ENCODE data around the gene ADGRV1. TPM values are rescaled to one million over a fixed set of nuclear protein-coding genes. Genes with fewer than 3 reads are reported as not detected.
A peak's percentile ranks its signal among the peaks of the same experiment; 100 is the strongest.

The ADGRV1 gene
- total RNA-seq, 1 donor from 2014 or later: 0.69 TPM

GRCh38 chr5:90865180-90865579 is 306.6 kb downstream of the ADGRV1 start:
- no peak overlapping the region for H3K4me3 ChIP-seq (ENCODE audit: low read depth, low read length)
- DNase-seq (ENCODE audit: low read depth): no peak
- no peak for TF ChIP-seq CTCF (conservative IDR thresholded peaks at IDR 0.05; ENCODE audit: low read depth, low read length)

- H3K4me3 ChIP-seq (ENCODE audit: low read depth, low read length): no peak overlapping the region
- no peak for DNase-seq (ENCODE audit: low read depth)
- peak; percentile 48 for TF ChIP-seq CTCF (conservative IDR thresholded peaks at IDR 0.05; ENCODE audit: low read depth, low read length)
These were observed 307.7 kb downstream of the ADGRV1 start for GRCh38 chr5:90866333-90866732.

DNA sequence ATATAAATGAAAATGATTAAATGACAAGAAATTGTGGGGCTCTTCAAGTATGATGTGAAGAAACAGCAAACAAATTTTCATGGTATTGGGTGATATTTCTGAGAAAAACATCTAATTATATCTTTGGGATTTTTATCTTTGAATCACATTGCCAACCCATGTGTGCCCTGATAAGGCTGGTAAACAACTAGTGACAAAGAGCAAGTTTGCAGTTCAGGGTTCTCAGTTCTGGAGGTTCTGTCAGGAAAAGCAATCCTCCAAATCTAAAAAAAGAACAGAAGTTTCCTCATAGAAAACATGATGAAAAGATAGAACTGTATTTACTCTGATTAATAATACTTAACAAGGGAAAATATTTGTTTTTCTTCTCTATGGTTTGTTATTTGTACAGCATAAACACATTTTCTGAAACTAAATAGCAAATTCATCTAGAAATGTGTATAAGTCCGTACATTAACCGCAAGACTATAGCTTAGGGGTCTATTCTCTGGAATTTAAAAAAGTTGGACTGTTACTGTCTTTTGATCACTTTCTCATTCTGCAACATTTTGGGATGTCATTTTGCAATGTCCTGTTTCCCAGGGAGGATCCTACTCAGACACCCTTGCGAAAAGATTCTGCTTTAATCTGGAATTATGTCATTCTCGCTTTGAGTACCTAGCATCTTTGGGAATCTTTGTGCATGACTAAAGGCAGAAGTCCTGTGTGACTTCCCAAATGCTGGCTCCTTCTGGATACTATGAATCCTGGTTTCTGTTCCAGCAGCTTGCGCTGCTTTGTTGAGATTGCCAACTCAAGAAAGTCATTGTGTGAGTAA is 308.5 kb downstream of the ADGRV1 start:
- H3K4me3 ChIP-seq (ENCODE audit: low read depth, low read length): no peak overlapping the region
- TF ChIP-seq CTCF (conservative IDR thresholded peaks at IDR 0.05; ENCODE audit: low read depth, low read length): no peak
- DNase-seq (ENCODE audit: low read depth): no peak

GRCh38 chr5:90868799-90869198 is 310.2 kb downstream of the ADGRV1 start:
- no peak overlapping the region for H3K4me3 ChIP-seq (ENCODE audit: low read depth, low read length)
- no peak for DNase-seq (ENCODE audit: low read depth)
- TF ChIP-seq CTCF (conservative IDR thresholded peaks at IDR 0.05; ENCODE audit: low read depth, low read length): no peak

GRCh38 chr5:90871391-90871991 is 312.9 kb downstream of the ADGRV1 start:
- DNase-seq (ENCODE audit: low read depth): no peak
- no peak overlapping the region for H3K4me3 ChIP-seq (ENCODE audit: low read depth, low read length)
- TF ChIP-seq CTCF (conservative IDR thresholded peaks at IDR 0.05; ENCODE audit: low read depth, low read length): no peak

DNA sequence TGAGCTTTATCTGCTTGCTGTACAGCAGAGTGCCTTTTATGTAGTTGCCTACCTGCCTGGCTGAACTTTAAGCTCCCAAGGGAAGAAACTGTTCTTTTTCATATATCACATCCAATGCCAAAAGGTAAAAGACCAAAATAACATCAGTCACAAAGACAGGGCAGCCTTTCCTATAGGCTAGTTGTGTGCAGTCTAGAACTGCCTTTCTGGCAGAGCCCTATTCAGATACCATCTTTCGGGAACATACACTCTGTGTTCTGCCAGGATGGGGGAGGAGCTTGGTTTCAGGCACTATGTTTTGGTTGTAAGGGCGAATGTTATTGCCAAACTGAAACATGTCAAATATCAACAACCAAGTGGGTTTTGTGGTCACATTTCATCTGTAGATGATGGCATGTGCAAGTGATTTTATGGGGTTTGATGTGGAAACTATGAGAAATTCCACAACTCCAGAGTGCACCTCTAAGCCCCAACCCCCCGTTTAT is 314.5 kb downstream of the ADGRV1 start:
- DNase-seq (ENCODE audit: low read depth): no peak
- H3K4me3 ChIP-seq (ENCODE audit: low read depth, low read length): no peak overlapping the region
- no peak for TF ChIP-seq CTCF (conservative IDR thresholded peaks at IDR 0.05; ENCODE audit: low read depth, low read length)
